GM21786 (cell line): Measurements from ENCODE around the gene PRSS27.

Source experiments
- ATAC-seq: cut with Tn5 transposase; IDR thresholded peaks from one replicate; pipeline ENCODE4 v1.9.1; 2021; ENCODE audit not compliant: unreplicated experiment

Gene PRSS27

DNA sequence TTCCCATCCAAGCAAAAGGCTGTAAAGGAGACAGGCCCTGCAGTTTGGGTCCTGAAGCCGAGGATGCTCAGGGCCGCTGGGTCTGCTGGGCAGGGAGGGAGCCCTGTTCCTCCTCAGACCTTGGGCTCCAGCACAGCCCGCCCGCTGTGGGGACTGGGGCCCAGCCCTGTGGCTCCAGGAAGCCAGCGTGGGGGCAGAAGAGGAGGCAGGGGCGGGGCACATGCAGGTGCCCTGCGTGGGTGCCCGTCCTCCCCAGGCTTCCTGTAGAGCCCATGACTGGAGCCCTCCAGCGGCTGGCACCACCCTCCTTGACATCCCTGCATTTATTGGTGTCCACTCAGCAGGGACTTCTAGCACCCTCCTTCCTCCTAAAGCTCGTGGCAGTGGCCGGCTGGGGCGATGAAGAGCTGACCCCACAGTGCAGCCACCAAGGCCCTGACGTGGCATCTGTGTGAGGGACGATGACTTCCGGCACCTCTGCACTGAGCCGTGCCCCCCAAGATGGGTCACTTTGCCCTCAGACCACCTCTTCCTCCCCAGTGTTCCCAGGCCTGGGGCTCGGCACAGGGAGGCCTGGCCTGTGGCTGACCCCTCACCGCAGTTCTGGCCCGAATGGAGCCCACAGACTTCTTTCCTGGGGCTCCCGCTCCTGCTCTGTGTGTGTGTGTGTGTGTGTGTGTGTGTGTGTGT, 9.9 kb downstream of the PRSS27 start:
- no peak for ATAC-seq

DNA sequence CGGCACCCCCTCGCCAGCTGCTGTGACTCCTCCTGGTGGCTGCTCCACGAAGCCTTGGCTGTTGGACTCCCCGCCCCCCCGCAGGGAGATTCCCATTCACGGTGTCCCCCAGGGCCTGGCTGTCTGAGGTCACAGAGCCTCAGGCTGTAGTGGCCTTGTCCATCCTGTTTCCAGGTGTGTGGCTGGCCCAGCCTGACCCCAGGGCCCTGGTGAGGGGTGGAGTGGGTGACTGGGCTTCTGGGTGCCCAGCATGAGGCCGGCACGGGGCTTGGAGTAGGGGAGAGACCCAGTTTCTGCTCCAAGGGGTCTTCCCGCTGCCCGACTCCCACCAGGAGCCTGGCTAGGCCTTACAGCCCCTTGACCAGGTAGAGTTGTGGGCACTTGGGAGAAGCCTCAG, 10.4 kb downstream of the PRSS27 start:
- no peak for ATAC-seq

DNA sequence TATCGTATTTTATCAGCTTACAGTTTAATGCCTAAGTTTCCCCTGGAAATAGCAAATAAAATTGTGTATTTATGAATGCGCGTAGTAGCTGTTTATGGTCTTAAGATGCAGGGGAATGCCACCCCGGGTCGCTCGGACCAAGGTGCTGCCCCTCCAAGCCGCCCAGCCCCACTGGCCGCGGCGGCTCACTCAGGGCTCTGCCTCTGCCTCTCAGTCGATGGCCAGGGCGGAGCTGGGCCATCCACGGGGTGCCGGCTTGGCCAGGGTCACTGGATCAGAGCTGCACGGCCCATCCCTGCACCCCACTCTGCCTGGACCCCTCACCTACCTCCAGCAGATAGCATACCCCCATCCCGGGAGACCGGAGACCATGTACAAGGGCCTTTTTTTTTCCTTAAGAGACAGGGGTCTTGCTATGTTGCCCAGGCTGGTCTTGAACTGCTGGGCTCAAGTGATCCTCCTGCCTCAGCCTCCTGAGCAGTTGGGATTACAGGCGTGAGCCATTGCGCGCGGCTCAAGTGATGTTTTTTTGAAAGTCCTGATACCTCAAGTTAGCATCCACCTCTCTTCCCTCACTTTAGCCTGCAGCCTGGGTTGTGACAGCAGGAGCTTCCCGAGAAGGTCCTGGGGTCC, 11.0 kb downstream of the PRSS27 start:
- no peak for ATAC-seq

DNA sequence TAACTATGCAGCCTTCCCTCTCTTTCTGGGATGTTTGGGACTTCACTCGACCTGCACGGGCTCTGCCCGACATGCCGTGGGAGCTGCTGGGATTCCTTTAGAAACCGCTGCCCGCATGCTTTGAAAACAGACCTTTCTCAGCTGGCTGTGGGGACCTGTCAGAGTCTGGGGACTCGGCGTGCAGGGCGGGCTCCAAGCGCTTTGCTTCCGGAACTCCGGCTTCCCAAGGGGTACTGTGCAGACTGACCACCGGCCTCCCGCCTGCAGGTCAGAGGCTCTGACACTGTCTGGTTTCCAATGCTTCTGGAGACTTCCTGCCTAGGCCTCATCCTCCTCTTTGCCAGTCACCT, 11.8 kb downstream of the PRSS27 start:
- ATAC-seq, result no peak

DNA sequence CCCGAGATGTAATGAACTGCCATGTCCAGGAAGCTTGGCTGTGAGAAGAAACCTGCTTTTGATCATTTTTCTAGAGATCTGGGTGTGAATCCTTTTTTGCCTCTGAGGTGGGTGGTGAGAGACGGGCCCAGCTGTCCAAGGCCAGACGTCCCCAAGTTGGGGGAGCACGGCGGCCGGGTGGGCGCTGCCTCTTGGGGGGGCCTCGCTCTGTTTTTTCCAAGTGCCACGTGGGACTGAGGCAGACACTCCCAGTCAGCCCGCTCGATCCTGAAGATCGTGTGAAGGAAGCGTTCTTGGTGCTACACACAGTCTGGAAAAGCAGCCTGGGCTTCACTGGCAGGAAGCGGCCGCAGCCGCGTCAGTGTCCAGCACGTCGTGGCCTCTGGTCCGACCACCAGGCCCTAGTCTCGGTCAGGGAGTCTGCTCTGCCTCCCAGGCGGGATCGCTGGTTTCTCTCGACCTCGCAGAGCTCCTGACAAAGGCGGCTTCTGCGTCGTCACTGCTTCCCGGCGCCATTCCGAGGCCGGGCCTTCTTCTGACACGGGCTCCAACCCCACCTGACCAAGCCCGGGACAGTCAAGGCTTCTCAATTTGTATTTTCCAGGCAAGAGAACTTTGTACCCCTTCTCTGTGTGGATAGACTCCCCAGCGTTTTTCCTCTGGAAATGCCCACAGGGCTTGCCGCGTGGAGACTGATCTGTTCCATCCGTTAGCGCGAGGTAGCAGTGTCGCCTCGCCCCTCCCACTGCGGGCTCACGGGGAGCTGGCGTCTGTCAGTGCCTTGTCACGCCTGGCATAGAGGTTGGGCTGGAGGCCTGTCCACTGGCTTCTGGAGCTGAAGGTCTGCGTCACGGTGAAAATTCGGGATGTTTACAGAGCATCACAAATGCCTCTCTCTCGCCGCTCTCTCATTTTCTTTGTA, 12.4 kb downstream of the PRSS27 start:
- ATAC-seq, result no peak

DNA sequence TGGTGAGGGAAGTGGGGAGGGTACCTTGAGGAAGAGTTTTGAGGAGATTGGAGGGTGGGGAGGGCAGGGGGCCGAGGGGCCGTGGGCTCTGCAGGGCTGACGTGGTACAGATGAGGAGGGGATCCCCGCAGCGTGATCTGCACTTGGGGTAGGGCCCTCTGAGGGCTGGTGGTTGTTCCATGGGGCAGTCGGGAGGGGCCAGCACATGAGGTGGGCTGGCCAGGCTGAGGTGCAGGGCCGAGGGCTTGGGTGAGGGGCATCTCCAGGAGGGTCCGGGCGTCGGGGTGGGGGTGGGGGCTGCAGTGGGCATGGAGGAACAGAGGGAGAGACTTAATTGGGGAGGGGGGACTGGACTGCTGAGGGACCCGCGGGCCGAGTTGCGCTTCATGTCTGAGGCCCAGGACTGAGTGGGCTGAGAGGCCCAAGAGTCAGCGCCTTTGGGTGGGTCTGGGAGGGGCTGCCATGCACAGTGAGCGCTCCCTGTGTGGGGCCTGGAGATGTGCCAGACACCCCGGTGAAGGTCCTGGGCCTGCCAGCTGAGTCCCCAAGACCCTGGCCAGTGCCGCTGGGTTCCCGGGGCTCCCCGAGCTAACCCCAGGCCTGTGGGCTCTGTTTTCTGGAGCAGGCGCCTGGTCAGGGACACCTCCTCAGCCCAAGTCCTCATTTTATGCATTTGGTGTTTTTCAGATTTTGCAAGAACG, 13.3 kb downstream of the PRSS27 start:
- no peak for ATAC-seq

DNA sequence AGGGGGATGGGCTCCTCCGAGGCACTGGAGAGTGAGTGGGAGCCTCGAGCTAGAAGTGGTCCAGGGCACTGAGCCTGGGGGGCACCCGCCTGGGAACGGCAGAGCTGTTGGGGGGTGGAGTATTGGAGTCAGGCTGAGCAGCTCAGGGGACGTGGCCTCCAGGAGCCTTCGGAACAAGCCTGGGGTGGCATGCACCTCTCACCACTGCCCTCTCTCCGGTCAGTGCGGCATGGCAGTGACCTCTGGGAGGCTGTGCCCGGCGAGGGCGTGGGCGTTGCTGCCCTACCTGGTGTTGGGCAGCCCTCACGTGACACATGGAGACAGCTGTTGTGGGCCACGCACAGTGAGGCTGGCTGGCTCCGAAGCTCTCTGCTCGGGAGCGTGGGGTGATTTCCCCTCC, 13.9 kb downstream of the PRSS27 start:
- ATAC-seq, result no peak

DNA sequence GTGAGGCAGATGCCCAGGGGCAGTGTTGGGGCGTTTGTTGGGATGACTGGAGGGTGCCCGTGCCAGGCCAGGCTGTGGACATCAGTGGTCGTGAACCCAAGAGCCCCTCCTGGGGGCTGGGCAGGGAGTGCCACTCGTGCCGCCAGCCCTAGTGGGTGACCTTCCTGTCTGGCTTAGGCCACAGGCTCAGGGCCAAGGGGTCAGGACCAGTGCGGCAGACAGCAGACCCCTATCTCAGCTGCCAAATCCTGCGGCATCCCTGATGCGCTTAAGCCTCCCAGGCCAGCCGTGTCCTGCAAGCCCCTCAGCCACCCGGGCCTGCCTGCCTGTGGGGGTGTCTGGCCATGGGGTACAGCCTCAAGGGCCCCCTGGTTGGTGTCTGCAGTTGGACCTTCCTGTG, 14.7 kb downstream of the PRSS27 start:
- ATAC-seq, result no peak

DNA sequence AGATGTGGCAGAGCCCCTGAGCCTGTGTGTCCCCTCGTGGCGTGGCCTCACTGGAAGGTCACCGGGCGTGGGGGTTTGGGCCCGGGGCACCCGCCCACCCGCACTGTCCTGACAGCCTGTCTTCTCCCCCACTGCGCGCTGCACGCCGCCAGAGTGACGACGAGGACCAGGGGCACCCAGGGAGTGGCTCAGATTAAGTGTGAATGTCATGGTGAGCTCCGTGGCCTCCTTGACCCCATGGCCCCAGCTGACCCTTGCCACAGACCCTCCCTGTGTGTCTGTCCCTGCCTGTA, 15.1 kb downstream of the PRSS27 start:
- no peak for ATAC-seq

DNA sequence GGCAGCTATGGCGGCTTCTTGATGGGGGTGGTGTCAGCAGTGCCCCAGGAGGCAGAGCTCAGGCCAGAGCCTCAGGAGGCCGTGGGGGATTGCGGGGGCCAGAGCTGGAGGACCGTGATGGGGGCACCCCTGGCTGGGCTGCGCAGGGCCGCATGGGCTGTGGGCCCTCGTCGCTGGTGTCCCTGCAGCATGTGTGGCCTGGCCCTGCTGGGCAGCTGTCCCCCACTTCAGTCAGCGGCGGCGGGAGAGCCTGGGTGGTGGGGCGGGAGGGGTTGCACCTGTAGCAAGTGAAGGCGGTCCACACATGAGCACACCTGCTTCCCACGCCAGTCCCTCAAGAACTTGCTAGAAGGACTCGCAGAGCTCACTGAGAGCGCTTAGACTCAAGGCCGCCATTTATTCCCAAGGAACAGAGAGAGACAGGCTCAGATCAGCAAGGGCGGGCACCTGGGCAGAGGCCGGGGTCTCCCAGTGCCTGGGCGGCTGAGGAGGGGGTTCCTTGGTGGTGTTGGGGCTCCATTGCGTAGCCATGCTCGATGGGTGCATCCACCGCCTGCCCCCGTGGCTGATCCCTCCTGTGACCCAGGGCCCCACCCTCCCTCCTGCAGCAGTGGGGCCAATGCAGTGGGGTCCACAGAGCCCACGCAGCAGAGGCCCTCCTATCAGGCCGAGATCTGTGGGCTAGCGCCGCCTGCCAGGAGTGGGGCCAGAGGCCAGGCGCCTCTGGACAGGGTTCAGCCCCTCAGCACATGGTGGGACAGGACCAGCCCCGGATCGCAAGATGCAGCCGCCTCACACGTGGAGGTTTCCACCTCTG, 15.7 kb downstream of the PRSS27 start:
- ATAC-seq, result no peak

DNA sequence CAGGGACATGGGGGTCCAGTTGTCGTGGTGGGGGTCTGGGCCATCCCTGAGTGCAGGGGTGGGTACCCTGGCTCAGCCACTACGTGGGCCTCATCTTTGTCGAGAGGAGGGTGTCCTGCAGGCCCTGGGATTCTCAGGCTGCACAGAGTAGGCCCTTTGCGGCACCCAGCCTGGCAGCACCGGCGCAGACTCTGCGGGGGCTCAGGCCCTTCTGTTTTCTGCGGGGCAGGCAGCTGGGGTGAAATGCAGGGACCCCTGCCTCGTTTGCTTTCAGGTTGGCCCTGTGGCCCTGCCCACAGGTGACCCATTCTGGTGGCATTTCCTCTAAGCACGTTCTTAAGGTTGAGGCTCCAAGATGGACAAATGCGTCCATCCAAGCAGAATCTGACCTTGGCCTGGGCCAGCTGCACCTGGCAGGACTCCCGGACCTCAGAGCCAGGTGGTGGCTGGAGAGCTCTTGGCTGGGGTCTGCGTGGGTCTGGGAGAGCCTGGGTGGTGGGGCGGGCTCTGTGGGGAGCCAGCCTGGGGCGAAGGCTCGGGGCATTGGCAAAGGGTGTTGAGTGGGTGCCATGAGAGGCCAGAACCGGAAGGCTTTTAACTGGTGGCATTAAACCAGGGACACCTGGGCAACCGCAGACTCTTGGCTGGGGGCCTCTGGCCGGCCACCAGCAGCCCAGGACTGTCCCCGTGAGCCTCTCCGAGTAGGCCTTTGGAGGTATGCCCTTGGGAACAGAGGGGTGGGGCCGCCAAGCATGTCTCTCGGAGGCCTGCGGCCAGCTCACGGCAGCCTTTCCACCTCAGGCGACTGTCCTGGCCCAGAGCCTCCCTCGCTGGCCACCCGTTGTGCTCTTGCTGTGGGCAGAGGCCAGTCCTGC, 16.9 kb downstream of the PRSS27 start:
- ATAC-seq, result no peak

DNA sequence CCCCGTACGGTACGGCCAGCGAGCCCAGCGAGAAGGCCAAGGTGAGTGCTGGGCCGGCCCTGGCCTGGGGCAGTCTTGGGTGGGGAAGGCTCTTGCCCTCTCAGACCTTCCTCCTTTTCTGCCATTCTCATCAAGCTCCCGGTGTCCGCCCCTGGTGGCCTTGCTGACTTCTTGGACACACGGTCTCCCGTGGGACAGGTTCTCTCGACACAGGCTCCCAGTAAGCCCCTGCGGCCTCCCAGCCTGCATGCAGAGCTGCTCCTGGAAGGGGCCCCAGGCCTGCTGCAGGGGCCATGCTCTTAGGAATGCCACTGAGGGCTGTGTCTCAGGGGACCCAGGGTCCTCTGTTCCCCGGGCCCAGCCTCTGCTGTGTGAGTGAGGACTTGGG, 17.6 kb downstream of the PRSS27 start:
- no peak for ATAC-seq

DNA sequence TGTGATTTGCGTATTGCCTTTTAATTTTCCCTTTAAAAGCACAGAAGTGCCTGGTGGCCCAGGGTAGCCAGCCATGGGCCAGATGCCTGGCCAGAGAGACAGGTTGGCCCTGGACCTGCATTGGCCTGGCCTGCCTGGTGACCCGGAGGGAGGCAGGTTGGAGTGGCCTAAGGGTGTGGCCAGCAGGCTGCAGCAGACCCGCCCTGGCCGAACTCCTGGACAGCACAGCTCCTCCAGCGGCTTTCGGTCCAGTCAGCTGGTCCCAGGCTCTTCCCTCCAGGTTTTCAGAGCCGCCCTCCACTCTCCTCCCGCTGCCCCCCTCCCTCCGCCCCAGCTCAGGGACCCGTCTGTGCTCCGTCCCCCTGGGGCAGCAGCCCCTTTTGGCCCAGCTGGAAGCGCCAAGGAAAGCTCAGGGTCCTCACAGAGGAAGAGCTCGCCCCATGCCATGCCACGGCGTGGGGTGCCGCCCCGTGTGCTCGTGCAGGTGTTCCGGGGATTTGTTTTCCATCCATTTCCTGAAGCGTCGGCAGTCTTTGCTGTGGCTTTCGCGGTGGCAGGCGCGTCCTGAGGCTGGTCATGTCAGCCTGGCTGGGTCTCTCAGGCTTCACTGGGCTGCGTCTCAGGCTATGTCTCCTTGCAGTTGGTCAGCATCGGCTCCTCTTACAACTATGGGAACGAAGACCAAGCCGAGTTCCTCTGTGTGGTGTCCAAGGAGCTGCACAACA, 18.1 kb downstream of the PRSS27 start:
- no peak for ATAC-seq

DNA sequence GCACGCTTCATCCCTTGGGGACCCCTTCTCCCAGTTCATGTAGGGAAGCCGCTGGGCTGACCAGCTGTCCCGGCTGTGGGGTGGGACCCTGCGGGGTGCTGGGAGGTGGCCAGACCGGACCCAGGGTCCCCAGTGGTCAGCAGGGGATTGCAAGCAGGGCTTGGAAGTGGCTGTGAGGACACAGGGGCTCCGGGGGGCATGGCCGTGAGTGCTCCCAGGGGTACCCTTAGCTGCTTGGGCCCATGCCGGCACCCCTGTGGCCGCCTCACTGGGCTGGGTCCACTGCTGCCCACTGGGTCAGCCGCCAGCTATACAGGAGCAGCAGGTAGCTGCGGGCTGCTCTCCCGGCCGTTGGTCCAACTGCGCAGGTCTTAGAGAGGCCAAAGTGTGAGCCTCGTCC, 18.8 kb downstream of the PRSS27 start:
- ATAC-seq, result no peak

DNA sequence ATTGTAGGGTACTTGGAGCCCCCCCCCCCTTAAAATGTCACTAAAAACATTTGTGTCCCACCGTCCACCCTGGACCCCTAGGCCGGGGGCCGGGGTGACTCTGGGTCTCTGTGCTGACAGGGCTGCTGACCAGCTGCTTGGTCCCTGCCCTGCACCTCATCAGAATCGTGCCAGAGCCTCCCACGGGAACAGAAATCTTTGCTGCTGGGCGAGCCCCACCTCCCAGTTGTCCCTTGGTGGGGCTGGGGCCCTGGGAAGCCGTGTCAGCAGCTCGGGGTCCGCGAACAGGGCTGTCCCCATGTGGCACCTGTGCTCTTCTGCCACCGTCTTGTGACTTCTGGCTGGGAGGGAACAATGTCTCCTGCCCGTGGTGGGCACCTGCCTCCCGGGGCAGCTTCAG, 19.2 kb downstream of the PRSS27 start:
- ATAC-seq, result no peak

DNA sequence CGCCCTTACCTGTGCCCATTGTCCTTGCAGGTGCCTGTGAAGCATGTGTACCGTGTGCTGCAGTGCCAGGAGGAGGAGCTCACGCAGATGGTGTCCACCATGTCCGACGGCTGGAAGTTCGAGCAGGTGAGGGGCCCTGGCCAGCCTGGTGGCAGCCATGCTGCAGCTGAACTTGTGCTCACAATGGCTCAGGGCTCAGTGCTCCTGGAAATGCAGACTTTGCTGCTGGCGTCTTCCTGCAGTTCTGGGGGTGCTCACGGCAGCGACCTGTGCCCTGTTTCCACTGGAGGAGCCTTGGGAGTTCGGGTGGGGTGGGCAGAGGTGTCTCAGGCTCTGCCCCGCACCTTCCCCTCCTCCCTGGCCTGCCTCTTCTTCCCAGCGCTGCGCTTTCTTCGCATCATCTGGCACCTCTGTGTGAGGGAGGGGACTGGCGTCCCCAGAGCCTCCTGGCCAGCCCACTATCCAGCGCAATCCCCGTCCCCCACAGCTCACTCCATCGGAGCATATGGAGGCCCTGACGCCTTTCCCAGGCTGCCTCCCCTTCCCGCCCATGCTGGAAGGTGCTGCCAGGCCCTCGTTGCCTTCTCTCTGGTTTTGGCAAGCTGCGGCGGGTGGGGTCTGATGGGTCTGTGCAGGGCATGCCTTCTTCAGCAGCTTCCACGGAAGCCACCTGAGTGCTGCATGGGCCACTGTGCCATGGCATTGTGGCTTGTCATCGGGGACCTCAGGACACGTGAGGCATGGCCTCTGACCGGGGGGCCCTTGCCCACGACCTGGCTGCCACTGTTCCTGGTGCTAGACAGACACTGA, 20.0 kb downstream of the PRSS27 start:
- no peak for ATAC-seq

DNA sequence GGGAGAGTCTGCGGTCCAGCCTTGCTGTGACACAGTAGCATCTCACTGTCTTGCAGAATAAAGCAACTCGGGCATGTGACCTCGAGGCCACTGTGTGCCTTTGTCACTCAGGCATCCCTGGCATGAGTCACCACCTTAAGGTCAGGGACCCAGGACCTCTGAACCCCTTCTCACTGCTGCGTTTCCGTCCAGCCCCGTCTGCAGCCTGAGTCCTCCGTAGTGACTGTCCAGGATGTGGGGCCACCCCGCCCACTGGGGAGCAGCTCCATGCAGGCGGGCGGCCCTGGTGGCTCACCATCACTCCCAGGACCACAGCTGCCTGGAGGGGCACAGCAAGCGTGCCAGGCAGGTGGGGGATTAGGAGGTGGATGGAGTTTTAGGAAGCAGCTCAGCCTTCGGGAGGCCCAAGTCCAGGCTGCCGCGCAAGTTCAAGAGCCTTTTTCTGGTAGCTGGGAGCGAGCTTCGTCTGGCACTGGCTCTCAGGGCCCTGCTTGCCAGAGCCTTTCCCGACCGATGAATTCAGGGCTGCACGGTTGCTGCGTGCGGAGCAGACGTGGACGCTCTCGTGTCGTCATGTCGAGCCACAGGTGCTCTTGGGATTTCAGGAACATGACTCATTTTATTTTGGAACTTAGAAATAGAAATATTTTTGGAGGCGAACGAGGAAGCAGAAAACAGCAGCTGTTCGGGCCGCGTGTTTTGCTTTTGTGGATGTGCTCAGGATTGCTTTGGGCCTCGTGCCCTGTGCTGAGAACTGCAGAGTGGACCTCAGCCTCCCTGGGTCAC, 20.9 kb downstream of the PRSS27 start:
- no peak for ATAC-seq
